ENCODE measurements around the gene TIMM44. TPM values are rescaled to one million over a fixed set of nuclear protein-coding genes. Genes with fewer than 3 reads are reported as not detected.
"Not testable (repeated sequence)": the region's sequence is repeated elsewhere in the genome, so short reads cannot be mapped to it uniquely, and the experiment has no call there.

Gene TIMM44
- total RNA-seq, 1 donor, result 57.9 TPM

DNA sequence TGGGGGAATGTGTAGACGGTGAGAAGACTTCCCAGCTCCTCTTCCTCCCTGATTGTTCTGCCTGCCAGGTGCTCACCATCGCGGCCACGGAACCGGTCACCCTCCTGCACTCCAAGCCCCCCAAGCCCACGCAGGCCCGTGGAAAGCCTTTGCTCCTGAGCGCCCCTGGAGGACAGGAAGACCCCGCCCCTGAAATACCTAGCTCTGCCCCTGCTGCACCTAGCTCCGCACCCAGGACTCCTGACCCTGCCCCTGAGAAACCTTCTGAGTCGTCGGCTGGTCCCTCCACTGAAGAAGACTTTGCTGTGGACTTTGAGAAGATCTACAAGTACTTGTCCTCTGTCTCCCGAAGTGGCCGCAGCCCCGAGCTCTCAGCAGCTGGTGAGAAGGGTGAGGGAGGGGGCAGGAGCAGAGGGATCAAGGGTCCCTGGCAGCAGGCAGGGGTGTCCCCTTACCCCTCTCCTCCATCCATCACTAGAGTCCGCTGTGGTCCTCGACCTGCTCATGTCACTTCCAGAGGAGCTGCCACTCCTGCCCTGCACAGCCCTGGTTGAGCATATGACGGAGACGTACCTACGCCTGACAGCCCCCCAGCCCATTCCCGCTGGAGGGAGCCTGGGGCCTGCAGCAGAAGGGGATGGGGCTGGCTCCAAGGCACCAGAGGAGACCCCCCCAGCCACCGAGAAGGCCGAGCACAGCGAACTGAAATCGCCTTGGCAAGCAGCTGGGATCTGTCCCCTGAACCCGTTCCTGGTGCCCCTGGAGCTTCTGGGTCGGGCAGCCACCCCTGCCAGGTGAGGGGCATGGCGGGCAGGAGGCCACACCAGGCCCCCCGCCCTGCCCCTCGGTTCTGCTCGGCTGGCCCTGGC lies 21.3 kb downstream of the TIMM44 start:
- H3K4me3 ChIP-seq (ENCODE audit: low read depth, low read length), result no peak overlapping the region
- TF ChIP-seq, protein P1, sequence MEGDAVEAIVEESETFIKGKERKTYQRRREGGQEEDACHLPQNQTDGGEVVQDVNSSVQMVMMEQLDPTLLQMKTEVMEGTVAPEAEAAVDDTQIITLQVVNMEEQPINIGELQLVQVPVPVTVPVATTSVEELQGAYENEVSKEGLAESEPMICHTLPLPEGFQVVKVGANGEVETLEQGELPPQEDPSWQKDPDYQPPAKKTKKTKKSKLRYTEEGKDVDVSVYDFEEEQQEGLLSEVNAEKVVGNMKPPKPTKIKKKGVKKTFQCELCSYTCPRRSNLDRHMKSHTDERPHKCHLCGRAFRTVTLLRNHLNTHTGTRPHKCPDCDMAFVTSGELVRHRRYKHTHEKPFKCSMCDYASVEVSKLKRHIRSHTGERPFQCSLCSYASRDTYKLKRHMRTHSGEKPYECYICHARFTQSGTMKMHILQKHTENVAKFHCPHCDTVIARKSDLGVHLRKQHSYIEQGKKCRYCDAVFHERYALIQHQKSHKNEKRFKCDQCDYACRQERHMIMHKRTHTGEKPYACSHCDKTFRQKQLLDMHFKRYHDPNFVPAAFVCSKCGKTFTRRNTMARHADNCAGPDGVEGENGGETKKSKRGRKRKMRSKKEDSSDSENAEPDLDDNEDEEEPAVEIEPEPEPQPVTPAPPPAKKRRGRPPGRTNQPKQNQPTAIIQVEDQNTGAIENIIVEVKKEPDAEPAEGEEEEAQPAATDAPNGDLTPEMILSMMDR (IDR thresholded peaks at IDR 0.05; ENCODE audit: insufficient read depth, low read depth, low read length), result no peak
- DNase-seq (ENCODE audit: low read depth), result no peak

DNA sequence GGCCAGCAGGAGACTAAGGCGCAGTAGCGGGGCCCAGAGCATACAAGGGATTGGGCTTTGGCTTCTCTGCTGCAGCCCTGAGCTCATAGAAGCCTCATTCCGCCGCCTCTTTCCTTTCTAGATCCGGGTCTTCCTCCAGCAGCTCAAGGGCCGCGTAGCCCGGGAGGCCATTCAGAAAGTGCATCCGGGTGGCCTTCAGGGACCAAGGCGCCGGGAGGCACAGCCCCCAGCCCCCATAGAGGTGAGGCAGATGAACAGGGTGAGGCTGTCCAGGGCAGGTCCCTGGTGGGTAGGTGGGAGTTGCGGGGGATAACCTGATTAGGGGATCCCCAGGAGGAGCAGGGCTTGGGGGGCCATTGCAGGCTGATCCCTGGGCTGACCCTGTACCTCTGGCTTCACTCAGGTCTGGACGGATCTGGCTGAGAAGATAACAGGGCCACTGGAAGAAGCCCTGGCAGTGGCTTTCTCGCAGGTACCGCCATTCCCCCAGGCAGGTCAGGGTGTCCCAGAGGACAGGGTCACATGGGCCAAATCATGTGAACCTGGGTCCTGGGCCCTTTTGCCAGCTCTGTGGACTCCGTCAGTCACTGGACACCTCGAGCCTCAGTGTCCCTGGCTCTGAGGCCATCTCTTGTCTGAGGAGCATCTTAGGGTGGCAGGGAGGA lies 22.0 kb downstream of the TIMM44 start:
- no peak for DNase-seq (ENCODE audit: low read depth)
- TF ChIP-seq, protein P1 (IDR thresholded peaks at IDR 0.05; ENCODE audit: insufficient read depth, low read depth, low read length), result no peak
- H3K4me3 ChIP-seq (ENCODE audit: low read depth, low read length), result peak overlapping the region; percentile 66

DNA sequence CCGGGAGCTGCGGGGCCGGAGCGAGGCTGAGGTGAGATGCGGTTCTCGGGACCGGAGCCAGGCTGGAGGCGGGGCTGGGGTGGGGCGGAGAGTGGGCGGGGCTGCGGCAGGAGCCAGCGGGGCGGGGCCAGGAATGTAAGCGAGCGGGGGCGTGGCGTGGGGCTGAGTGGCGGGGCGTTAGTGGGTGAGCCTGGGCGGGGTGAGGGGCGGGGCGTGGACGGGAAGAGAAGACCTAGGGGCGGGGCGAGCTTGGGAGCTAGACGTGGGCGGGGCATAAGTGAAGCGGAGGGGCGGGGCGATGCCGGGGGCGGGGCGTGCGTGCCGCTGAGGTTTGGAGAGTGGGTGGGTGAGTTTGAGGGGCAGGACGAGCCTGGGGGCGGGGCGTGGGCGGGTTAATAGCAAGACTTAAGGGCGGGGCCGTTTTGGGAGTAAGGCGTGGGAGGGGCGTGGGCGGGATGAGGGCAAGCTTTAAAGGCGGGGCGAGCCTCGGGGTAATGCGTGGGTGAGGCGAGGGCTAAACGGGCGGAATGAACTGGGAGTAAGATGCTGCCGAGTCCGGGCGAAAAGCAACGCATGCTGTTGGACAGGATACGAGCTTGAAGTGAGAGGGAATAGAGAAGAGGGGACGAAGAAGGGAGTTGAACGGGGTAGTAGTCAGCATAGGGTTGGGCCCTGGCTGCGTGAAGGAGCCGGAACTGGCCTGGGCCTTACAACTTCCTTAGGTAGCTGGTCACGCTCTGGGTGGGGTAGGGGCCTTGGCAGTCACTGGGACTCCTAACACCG lies 22.8 kb downstream of the TIMM44 start:
- TF ChIP-seq, protein P1 (IDR thresholded peaks at IDR 0.05; ENCODE audit: insufficient read depth, low read depth, low read length), result no peak
- H3K4me3 ChIP-seq (ENCODE audit: low read depth, low read length), result peak overlapping the region; percentile 75
- DNase-seq (ENCODE audit: low read depth), result peak; percentile 99

DNA sequence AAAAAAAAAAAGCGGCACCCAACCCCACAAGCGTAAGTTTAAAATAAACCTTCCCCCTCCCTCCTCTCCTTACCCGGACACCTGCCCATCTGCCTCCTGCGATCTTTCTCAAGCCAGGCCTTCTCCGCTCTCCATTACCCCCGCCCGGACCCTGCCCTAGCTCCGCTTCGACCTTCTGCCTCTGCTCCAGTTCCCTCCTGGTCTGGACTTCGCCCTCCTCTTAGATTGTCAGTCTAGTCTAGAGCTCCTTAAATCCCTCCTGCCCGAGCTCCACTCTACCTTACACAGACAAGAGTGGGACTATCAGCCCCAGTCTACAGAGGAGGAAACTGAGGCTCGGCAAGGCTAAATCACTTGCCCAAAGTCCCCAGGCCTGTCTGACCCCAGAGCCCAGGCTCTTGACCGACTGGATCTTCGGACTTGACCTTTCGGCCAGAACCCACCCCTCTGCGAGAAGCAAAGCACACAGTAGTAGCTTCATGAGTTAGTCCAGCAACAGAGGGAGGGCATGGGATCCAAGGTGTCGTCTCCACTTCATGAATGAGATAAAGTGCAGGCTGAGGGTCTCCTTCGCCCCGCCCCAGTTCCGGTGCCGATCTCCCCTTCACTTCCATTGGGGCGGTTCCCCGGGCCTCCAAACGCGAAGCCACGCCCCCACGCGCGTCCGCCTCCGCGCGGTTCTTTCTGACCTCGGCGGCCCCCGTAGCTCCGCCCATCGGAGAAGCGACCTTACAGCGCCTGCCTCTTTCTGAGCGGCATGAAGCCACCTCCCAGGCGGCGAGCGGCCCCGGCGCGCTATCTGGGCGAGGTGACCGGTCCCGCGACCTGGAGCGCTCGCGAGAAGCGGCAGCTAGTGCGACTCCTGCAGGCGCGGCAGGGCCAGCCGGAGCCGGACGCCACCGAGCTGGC lies 23.6 kb downstream of the TIMM44 start, which contains the start of gene SNAPC2:
TSS of gene SNAPC2 (plus strand) at position 729 of the 909 bp plus-strand sequence. CDS start at position 758, 29 bp downstream.
- H3K4me3 ChIP-seq (ENCODE audit: low read depth, low read length), result peak within 1 kb of the TSS; percentile 75
- TF ChIP-seq, protein P1 (IDR thresholded peaks at IDR 0.05; ENCODE audit: insufficient read depth, low read depth, low read length), result no peak
- DNase-seq (ENCODE audit: low read depth), result peak; percentile 95

DNA sequence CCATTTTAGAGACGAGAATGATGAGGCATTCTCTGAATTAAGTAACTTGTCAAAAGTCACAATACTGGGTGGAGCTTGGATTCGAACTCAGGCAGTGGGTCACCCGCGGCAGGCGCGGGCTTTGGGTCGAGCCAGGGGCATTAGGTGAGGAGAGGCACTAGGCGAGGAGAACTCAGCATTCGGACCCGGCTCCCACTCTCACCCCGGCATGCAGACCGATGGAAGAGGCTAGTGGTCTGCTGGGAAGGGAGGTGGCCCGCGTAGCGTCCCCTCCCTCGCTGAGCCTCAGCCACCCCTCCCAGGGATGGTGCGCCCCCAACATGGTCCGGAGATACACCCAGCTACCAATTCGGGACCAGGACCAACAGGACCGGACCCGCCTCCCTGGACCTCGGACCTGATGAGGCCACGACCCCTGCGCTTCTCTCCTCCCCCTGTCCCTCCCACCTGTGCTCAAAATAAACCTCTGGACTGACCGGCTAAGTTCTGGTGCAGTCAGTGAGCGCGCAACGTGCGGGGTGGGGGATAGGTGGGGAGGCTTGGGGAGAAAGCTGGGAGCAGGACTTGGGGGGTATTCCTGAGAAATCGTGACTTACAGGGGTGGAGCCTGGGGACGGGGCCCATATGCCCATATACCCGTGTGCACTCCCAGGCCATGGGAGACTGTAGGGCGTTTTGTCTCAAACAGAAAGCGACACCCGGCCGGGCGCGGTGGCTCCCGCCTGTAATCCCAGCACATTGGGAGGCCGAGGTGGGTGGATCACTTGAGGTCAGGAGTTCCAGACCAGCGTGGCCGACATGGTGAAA lies 24.6 kb downstream of the TIMM44 start:
- DNase-seq (ENCODE audit: low read depth), result no peak
- no peak overlapping the region for H3K4me3 ChIP-seq (ENCODE audit: low read depth, low read length)
- TF ChIP-seq, protein P1 (IDR thresholded peaks at IDR 0.05; ENCODE audit: insufficient read depth, low read depth, low read length), result no peak

DNA sequence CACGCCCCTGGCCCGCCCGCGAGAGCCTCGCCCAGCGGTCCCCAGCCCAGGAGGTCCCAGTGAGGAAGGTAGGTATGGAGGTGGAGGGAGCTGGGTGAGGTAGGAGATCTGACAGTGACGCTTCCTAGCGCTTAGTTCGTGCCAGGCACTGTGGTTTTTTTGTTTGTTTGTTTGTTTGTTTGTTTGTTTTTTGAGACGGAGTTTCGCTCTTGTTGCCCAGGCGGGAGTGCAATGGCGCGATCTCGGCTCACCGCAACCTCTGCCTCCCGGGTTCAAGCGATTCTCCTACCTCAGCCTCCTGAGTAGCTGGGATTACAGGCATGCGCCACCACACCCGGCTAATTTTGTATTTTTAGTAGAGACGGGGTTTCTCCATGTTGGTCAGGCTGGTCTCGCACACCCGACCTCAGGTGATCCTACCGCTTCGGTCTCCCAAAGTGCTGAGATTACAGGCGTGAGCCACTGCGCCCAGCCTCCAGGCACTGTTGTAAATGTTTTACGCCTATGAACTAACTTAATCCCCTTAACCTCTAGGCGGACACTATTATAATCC lies 25.3 kb downstream of the TIMM44 start:
- H3K4me3 ChIP-seq (ENCODE audit: low read depth, low read length), result peak overlapping the region; percentile 52
- DNase-seq (ENCODE audit: low read depth), result not testable (repeated sequence)
